Kasumi-1 (cell line): ENCODE measurements around the gene ARHGAP45.
"Not testable (repeated sequence)": the region's sequence is repeated elsewhere in the genome, so short reads cannot be mapped to it uniquely, and the experiment has no call there.

Experiments
- DNase-seq, 2 experiments: peaks; one replicate each; lab custom pipeline; 2025; lab: John Stamatoyannopoulos, UW

The ARHGAP45 gene, protein sequence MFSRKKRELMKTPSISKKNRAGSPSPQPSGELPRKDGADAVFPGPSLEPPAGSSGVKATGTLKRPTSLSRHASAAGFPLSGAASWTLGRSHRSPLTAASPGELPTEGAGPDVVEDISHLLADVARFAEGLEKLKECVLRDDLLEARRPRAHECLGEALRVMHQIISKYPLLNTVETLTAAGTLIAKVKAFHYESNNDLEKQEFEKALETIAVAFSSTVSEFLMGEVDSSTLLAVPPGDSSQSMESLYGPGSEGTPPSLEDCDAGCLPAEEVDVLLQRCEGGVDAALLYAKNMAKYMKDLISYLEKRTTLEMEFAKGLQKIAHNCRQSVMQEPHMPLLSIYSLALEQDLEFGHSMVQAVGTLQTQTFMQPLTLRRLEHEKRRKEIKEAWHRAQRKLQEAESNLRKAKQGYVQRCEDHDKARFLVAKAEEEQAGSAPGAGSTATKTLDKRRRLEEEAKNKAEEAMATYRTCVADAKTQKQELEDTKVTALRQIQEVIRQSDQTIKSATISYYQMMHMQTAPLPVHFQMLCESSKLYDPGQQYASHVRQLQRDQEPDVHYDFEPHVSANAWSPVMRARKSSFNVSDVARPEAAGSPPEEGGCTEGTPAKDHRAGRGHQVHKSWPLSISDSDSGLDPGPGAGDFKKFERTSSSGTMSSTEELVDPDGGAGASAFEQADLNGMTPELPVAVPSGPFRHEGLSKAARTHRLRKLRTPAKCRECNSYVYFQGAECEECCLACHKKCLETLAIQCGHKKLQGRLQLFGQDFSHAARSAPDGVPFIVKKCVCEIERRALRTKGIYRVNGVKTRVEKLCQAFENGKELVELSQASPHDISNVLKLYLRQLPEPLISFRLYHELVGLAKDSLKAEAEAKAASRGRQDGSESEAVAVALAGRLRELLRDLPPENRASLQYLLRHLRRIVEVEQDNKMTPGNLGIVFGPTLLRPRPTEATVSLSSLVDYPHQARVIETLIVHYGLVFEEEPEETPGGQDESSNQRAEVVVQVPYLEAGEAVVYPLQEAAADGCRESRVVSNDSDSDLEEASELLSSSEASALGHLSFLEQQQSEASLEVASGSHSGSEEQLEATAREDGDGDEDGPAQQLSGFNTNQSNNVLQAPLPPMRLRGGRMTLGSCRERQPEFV

DNA sequence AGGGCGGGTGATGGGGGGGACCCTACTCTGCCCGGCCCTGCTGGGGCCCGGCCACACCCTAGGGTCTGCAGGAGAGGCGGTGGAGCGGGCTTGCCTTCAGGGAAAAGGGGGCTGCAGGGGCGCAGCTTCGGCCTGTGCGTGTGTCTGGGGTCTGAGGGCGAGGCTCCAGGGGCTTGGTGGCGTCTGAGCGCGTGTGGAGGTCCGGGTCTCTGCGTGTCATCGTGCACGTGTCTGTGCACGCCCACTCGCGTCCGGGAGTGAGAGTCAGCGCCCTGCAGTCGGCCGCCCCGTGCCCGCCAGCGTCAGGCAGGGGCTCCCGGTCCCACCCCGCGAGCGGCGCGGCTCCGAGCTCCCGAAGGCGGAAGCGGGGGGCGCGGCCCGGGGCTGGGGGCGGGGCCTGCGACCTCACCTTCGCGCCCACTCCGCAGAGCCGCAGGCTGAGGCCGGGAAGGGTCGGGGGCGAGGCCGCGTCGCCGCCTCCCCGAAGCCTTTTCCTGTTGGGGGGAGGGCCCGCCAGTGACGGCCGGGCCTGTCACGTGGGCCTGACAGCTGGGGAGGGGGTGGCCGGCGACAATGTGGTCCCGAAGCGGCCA is at the start of gene ARHGAP45:
Gene ARHGAP45, plus strand, starts transcription at position 420 of the 593 bp plus-strand sequence. CDS start 239 bp downstream, outside the sequence.
- DNase-seq: peak; percentile 37 to 48

DNA sequence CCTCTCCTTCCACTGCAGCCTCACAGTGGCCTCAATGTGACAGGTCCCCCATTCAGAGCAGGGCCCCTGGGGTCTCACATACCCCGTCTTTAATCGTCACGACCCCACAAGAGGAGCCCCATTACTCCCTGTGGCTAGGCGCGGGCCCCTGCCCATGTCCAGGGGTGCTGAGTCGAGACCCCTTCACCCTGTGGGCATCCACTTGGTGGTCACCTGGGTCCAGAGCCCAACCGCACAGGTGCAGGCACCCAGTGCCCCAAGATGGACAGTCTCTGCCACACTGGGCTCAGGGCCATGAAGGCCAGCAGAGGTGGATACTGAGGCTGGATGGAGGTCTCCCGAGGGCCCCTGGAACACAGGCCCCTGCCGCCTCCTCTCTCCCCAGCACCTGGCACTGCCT is 49.1 kb upstream of the ARHGAP45 start:
- DNase-seq: no peak

DNA sequence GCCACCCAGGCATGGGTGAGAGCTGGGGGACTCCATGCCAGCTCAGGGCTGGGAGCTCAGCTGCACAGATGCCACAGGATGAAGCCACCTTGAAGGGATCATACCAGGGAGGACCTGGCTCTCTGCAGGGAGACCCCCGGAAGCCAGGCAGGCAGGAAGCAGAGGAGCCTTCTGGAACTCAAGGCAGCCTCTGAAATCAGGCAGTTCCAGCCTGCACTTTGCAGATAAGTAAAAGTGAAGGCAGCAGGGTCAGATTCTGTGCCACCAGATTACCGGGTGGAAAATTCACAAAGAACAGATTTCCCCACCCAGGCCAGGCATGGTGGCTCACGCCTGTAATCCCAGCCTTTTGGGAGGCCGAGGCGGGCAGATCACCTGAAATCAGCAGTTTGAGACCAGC is 48.6 kb upstream of the ARHGAP45 start:
- DNase-seq: no peak

DNA sequence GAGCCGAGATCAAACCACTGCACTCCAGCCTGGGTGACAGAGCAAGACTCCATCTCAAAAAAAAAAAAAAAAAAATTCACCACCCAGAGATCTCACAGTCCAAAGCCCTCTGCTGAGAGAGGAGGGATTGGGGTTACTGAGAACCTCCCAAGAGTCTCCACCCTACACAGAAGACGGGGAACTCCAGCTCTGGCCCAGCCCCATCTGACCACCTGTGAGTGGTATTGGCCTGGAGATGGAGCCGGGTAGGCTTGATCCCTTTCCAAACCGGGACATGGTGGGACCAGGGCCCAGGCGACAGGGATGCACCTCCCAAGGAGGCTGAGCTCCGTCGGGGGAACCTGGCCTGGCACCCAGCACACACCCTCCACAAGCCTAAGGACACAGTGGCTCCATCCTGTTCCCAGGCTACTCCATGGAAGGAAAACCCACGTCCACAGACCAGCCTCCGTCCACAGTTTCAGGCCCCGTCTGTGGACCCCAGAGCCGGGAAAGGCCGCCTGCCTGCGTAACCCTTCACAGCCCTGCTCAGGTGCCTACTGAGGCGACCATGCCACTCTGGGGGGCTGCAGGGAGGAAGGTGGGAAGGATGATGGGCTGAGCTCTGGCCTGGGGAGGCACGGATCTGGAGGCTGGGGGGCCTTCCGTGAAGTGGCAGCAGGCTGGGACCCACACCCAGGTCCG is 47.9 kb upstream of the ARHGAP45 start:
- no peak for DNase-seq

DNA sequence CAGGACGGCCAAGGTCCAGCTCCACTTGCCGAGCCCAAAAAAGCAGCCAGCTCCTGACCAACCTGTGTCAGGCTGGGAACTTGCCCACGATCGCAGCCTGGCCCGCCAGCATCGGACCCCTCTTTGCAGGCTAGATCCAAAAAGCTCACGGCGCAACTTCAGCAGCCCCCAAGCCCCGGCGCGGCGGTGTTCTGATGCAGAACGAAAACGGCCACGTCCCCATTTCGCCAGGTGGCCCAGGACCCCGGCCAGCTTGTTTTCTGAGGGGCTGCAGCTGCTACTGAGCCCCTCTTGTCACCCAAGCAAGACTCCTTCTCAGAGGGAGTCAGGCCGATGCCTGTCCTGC is 47.4 kb upstream of the ARHGAP45 start:
- DNase-seq: no peak

DNA sequence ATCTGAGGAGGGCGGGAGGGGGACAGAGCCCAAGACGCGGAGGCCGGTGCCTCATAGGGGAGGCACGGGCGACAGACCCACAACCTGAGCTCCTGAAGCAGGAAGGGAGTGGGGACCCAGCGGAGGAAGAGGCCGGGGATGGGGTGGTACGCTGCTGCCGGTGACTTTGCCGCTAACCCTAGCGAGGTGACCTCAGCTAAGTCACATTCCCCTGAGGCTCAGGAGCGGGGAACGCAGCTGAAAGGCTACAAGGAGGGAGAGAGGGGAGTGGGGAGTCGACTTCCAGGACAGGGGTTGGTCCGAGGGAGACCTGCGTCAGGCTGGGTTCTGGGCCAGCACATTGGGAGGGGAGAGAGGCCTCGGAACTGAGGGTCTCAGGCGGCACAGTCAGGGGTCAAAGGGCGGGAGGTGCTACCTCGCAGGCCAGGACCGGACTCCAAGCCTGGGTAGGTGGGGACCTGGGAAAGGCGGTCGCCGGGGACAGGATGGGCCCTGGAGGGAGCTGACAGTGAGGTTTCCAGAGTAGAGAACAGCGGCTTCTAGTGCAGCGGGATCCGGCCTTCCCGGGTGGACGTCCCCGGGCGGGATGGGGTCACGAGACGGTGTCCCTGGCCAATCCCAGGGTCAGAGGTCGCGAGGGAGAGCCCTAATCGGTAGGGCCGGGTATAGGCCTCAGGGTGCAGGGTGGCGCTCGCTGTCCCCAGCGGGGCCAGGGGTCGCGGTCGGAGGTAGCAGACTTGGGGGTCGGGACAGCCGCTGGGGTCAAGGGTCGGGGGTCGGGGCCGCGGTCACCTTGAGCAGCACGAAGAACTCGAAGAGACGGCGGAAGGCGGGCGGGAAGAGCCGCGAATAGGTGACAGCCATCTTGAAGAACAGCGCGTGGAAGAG is 46.7 kb upstream of the ARHGAP45 start:
- DNase-seq: no peak

DNA sequence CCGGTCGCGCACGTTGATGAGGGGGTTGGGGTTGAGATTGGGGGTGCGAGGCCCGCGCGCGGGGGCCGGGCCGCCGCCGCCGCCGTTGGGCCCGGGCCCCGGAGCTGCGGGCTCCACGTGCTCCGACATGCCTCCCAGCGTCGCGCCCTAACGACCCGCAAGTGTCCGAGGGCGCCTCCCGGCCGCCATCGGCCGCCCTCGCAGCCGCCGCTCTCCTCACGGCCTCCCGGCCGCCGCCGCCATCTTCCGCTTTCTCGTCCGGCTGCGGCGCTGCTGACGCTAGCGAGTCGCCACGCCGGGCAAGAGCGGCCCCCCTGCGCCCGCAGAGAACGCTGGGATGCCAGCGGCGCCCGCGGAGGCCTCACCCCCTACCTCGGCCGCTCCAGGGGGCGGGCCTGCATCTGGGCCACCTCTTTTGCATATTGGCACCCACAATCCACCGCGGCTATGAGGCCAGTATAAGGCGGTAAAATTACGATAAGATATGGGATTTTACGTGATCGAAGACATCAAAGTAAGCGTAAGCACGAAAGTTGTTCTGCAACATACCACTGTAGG is 46.0 kb upstream of the ARHGAP45 start, which contains the start of gene TMEM259:
Gene TMEM259, minus strand, starts transcription at position 256 of the 558 bp plus-strand sequence. Its CDS starts 127 bp downstream, at position 129.
- DNase-seq: peak; percentile 89 to 93

- not testable (repeated sequence) for DNase-seq
Measured at GRCh38 chr19:1023883-1024188, 43.1 kb upstream of the ARHGAP45 start.

DNA sequence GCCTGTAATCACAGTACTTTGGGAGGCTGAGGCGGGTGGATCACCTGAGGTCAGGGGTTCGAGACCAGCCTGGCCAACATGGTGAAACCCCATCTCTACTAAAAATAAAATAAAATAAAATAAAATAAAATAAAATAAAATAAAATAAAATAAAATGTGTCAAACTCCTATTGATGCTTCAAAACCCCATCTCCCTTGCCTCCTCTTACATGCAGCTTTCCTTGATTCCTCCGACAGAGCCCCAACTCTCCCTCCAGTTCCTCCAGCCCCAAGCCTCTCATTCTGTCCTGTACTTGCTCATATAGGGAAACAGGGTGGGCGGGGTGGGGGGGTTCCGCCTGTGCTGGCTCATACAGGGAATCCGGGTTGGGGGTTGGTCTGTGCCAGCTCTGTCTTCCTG is 41.9 kb upstream of the ARHGAP45 start:
- not testable (repeated sequence) for DNase-seq

DNA sequence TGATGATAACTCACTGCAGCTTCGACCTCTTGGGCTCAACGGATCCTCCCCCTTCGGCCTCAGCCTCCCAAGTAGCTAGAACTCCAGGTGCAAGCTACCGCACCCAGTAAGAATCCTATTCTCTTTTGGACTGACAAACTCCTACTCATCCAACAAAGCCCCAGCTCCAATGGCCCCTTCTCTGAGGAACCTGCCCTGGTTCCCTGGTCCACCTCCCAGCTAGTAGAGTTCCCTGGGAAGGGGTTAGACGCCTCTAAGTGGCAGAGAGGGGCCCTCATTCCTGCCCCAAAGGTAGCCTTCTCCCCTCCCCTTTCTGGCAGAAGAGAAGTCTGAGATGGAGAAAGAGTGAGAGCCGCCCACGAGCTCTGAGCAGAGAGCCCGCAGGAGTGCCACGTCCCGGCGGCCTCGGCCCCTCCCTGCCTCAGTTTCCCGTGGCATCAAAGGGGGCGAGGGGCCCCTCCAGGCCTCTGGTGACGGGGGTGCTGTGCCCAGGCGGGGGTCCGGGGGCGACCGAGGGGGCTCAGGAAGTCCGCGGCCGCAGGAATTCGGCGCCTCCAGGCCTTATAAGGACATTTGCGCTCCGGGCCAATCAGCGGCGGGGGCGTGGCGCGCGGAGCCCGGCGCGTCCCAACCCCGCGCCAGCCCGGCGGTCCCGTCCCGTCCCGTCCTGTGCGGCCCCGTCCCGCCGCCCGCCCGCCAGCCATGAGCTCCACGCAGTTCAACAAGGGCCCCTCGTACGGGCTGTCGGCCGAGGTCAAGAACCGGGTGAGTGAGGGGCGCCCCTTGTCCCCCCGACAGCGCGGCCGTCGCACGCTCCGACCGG is 40.8 kb upstream of the ARHGAP45 start, which contains the start of gene CNN2:
Gene CNN2, plus strand, starts transcription at position 649 of the 823 bp plus-strand sequence. Its CDS starts 54 bp downstream, at position 703.
- DNase-seq: peak; percentile 50 to 53

- DNase-seq: peak; percentile 20 to 25
Measured at GRCh38 chr19:1026783-1027649, 40.0 kb upstream of the ARHGAP45 start.

GRCh38 chr19:1027650-1028061 is 39.3 kb upstream of the ARHGAP45 start:
- DNase-seq: no peak

- peak in 1 of 2 experiments; percentile 6 for DNase-seq
Measured at GRCh38 chr19:1028062-1028926, 38.7 kb upstream of the ARHGAP45 start.

GRCh38 chr19:1032264-1032867 is 34.6 kb upstream of the ARHGAP45 start:
- no peak for DNase-seq

DNA sequence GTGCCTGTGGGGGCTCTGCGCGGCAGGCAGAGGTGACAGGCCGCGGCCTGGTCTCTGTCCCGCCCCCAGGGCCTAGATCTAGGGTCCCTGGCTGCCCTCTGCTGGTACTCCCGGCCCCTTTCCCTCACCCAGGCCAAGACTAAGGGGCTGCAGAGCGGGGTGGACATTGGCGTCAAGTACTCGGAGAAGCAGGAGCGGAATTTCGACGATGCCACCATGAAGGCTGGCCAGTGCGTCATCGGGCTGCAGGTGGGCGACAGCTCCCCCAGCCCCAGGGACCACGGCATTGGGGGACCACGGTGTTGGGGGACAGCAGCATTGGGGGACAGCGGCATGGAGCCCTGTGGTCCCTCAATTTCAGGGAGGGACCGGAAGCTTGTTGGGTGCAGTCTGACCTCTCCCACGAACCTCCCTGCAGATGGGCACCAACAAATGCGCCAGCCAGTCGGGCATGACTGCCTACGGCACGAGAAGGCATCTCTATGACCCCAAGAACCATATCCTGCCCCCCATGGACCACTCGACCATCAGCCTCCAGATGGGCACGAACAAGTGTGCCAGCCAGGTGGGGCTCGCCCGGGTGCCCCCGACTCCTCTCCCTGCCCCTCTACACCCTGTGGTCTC is 30.9 kb upstream of the ARHGAP45 start:
- no peak for DNase-seq

GRCh38 chr19:1037621-1038064 is 29.3 kb upstream of the ARHGAP45 start:
- DNase-seq: no peak
